HG02840 (cell line): ENCODE results near the gene C14orf132.

Source experiments
- ATAC-seq: cut with Tn5 transposase; IDR thresholded peaks from one replicate; pipeline ENCODE4 v1.9.1; 2021; ENCODE audit warnings: mild to moderate bottlenecking, moderate library complexity, moderate number of reproducible peaks; ENCODE audit not compliant: unreplicated experiment, low FRiP score

C14orf132 gene

DNA sequence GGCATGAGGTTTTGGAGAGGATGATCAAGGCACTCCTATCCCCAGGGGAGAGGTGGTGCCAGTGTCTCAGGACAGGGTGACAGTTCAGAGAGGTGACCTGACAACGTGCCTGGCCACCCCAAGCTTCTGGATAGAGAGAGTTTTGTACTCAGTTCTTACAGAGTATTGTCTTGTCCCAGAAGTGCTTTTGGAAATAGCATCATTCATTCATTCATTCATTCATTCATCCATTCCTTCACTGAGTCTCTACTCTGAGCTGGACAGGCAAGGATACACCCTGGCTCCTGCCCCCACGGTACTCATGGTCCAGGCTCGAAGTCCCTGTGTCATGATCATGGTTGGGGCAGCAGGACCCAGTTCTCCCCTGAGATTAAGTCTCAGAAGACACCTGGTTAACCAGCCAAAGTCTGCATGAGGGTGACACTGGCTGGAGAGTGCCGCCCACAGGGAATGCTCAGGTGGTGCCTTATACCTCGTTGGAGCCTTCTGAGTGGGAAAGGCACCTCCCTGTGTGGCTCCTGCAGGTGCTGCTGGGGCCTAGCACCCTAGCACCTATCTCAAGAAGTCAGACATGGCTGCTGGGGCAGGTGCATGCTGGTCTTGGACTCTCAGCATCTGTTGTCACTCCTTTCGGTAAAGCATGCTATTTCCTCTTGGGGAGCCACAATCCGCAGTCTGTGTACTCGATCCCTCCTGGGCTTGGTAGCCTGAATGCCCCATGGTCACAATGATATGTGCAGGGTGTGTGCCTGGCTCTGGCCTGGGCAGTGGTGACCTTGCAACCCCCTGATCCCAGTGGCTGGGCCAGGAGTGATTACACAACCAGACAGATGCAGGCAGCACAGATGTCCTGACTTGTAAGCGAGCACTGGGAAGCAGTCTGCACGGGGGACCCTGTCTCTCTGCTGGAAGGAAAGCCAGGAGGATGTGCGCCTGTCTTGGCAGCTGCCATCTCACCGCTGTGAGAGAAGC, 57.8 kb downstream of the C14orf132 start:
- ATAC-seq, result no peak

DNA sequence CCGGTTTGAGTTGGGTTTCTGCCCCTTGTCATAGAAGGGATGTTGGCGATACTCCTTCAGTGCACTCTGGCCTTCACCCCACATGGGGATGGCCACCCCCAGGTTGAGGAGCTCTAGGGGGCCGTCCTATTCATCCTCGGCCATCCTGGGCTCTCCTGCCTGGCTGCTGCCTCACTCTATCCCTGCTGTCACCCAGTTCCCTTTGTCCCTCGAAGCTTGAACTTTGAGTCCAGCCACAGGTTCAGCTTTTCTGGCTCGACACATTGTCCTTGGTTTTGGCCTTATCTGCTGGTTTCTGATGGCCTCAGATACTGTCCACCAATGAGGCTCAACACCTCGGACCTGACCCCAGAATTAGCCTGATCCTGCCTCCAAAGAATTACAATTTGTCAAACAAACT, 58.6 kb downstream of the C14orf132 start:
- ATAC-seq, result no peak

DNA sequence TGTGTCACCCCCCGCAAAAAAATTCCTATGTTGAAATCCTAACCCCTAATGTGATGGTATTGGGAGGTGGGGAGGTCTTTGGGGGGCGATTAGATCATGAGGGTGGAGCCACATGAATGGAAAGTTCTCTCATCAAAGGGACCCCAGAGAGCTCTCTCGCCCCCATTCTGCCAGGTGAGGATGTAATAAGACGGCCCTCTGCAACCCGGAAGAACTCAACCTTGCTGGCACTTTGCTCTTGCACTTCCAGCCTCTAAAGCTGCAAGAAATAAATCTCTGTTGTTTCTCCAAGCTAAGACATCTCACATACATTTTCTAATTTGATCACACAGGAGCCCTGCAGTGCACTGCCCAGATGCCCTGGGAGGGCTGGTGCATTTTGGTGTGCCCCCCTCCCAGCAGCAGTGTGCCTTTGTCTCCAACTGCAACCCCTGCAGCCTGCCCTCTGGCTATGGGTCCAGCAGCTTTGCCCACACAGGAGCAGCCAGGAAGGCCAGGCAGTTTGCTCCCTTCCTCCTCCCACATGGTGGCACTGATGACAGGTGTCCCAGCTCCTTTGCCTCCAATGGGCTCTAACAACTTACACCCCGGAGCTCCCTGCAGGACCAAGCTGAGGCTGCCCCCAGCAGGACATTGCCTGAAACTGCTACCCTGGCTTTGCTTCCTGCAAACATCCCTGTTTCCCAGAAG, 59.3 kb downstream of the C14orf132 start:
- ATAC-seq, result no peak

DNA sequence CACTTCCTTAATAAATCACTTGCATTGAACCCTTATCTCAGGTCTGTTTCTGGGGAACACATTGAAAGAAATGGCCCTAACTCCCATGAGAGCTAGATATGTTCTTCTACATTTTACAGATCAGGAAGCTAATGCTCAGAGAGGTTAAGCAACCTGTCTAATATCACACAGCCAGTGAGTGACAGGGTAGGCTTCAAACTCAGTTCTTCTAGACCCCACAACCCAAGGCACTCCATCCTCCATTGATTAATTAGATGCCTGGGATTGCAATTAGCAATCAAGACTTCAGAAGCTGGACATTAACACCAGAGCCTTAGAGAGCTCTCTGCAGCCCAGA, 59.8 kb downstream of the C14orf132 start:
- no peak for ATAC-seq

DNA sequence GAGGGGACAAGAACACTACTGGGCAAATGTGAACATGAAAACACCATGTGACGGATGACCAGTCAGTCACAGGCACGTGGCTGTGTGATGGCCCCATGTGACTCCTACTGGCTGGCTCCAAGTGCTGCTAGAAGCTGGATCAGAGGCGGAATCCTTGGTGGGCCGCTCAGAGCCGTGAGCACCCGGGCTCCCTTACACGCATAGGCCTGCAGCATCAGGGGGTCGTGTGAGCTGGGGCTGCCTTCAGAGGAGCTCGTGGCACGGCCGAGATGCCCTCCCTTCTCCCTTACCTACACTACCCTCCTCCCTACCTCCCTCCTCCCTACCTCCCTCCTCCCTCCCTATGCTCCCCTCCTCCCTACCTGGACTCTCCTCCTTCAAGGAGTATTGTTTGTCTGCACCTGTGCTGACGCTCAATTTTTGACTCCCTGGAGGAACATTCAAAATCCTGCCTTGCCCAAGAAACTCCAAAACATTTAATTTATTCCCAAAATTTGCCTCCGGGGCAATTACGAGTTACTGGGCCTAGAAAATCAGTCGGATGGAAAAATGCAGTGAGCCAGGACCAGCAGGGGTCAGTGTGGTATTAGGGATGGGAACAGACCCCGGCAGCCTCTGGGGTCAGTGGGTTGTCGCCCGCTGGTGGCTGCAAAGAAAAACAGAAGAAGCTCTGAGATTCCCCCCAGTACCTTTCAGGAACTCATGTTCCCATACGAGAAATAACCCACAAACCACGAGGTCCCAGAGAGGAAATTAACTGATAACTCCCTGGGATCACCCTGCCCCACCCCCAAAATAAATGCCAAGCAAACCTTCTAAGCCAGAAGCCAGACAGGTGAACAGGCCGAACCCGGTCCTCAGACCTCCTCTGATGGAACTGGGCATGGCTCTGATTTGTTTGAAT, 61.3 kb downstream of the C14orf132 start:
- ATAC-seq, result no peak

DNA sequence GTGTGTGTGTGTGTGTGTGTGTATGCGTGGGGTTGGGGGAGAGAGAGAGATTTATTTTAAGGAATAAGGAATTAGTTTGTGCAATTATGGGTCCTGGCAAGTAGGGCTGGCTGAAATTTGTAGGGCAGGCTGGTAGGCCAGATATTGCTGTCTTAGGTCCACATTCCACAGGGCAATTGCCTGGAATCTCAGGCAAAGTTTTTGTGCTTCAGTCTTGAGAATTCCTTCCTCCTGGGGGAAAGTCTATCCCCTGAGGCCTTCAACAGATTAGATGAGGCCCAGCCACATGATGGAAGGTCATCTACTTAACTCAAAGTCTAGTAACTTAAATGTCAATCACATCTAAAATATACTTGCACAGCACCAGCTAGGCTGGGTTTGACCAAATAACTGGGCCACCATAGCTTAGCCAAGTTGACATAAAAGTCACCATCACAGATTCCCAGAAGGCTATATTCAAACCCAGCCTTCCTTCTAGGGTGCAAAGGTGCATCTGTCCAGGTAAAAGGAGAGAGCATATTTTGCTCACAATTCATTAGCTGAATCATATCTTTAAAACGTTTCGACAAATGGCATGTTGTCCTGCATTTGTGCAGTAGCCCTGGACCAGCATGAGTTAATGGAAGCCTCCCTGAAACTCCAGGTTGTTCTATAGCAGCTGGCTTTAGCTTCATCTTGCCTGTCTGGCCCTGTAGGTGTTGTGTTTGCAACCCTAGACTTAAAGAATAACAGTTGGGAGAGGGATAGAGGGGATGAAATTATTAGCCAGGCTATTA, 63.1 kb downstream of the C14orf132 start:
- no peak for ATAC-seq

DNA sequence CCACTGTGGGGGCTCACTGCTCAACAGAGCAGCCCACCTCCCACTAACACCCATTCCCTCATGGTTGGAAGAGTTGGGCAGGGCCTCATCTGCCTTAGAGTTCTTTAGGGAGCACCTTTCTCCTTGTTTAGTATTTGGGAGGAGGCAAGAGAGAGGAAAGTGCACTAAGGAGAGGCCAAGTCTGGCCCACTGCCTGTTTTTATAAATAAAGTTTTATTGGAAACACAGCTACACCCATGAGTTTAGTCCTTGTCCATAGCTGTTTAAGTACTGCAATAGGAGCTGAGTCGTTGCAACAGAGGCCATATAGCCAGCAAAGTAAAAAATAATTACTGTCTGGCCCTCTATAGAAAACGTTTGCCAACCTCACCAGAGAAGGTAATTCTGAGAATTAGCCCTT, 63.9 kb downstream of the C14orf132 start:
- no peak for ATAC-seq

DNA sequence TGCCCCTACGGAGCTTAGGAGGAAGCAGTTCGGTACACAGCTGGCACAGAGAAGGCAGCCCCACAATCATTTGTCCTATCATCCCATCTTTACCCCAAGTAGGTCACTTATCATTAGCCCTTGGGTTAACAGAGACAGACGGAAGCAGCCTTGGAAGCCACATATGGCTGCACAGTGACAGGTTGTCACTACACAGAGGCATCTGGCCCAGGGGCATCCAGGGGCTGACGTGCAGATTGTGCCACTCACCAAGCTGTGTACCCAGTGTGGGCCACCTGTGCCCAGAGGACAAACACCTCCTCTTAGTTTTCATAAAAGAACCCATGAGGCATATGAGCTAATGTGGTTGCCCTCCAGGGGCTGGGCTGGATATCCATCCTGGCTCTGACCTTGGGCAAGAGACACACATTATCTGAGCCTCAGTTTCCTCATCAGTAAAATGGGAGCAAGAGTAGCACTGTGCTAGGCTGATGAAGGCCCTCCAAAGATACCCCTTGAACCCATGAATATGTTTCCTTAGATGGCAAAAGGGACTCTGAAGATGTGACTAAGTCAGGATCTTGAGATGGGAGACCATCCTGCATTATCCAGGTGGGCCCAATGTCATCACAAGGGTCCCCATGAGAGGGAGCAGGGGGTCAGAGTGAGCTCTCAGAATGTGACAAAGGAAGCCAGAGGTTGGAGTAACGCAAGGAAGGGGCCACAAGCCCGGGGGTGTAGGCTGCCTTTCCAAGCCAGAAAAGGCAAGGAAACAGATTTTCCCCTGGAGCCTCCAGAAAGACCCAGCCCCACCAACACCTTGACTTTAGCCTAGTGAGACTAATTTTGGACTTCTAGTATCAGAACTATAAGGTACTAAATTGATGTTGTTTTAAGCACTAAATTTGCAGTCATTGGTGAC, 64.6 kb downstream of the C14orf132 start:
- no peak for ATAC-seq

DNA sequence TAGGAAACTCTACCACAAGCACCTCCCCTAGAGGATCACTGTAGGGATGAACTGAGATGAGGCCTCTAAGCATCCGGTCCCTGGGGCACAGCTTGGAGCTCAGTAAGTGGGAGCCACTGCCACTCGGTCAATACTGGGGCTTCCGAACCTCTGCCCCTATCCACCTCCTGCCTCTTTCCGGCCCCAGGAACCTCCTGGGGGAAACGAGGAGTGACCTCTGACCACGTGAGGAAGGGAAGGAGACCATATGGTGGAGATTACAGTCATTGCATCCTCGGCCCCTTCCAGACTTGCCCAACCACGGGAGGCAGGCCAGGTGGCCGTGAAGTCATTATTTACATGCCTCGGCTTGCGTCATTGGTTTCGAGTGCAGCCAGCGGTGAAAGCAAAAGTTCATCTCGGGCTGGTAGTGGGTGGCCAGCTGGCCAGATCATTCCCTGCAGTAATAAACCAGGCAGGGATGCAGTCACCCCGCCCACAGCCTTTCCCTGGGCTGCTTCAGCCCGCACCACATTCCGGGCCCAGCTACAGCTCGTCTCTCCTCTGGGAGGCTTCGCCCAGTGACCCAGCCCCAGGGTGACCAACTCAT, 65.4 kb downstream of the C14orf132 start:
- ATAC-seq, result no peak

DNA sequence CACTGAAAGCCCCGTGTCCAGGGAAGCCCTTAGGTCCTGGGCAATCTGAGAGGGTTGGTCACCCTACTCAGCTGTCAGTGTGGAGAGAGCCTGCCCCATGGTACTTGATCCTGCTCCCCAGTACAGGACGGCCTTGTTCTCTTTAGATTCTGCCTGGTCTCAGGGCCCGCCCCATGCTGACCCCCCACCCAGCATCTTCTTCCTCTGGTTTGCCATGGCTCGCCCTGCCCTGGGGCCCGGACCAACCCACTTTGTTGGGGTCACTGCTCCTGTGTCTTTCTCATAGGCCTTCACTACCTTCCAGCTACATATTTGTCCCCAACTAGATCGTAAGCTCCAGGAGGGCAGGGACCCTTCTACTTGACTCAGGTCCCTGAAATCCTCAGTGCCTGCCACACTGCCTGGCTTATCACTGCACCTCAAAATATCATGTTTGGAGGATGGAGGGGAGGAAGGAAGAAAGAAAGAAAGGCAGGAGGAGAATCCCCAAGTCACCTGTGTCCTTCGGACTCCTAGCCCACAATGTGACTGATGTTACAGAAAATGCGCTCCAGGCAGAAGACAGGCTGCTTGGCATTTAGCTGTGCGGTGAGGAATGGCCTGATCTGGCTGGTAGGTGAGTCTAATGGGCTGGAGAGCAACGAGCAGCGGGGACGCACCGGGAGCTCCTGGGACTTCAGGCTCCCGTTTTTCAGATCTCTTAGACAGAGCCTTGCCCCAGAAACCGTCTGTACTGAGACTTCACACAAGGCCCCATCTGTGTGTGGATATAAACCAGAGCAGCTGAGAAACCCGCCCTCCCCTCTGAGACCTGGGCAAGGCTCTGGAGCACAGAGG, 66.1 kb downstream of the C14orf132 start:
- ATAC-seq, result no peak

DNA sequence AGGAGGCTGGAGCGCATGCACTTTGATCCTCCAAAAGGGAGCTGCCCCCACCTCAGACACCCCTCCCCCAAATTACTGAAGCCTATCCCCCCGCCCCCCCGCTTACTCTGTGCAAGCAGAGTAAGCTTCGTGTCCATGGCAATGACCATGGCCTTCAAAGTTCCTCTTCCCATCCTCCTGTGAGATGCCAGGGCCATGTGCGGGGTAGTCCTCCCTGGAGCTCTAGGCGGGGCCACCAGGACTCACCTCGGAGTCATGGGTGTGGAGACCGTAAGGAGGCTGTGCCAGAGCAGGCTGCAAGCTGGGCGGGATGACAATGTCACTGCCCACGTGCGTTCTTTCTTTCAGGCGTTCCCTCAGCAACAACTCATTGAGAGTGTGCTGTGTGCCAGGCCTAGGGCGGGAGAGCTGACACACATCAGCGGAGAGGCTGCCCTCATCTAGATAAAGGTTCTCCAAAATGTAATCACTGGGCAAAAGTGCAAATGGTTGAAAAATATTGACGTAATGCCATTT, 66.8 kb downstream of the C14orf132 start:
- no peak for ATAC-seq

DNA sequence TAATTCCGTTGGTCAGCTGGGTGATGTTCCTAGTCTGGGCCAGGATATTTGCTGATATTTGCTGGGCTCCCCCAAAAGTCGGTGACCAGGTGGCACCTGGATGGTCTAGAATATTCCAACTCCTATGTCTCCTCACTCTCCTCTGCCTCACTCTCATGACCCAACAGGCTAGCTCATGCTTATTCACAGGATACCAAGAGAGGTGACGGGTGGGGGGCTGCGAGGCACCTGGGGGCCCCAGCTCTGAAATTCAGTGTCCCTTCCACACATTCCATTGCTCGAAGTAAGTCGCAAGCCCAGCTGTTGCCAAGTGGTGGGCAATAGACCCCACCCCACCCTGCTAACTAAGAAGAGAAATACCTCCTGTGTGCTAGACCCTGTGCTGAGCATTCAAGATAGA, 67.7 kb downstream of the C14orf132 start:
- no peak for ATAC-seq

DNA sequence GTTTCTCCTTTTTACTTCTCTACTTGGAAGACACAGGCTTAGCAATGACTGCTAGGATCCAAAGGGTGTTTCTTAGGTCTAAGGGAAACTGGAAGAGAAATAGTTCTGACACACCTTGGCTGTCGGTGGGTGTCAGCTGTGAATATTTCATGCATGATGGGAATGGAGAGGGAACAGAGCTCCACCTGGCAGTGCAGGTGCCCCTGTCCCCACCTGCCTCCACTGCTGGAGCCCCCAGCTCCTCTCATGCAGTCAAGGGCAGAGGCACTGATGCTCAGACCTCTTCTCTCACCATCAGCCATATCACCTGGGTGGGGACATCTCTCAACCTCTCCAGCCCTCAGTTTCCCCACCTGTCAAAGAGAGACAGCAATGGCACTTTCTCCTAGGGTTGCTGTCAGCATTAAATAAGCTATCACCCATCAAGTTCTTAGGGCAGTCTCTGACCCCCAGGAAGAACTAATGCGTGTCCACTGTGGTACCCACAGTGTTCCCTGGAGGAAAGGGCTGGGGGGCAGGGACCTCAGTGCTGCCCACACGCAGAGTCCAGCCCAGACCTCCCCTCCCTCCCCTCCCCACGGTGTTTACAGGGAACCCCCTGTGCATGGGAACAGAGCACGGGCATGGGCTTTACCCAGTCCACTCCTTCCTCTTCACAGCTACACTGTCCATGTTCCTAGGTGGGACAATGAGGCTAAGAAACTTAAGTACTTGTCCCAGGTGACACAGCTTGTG, 69.1 kb downstream of the C14orf132 start:
- ATAC-seq, result no peak

DNA sequence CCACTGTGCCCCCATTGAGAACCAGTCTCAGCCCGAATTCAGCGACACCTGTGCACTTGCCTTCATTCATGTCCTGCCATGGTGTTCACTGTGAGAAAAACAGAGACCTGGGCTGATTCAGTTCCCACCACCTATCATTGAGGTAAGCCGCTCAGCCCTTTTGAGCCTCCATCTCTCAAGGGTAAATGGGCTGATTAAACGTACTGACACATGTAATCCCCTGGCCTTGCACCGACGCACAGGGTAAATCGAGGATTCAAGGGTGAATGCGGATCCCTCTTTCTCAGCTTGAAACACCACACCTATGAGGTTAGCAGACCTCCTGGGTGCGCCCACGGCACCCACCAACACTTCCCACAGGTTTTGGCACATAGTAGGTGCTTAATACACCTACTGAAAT, 69.7 kb downstream of the C14orf132 start:
- no peak for ATAC-seq

DNA sequence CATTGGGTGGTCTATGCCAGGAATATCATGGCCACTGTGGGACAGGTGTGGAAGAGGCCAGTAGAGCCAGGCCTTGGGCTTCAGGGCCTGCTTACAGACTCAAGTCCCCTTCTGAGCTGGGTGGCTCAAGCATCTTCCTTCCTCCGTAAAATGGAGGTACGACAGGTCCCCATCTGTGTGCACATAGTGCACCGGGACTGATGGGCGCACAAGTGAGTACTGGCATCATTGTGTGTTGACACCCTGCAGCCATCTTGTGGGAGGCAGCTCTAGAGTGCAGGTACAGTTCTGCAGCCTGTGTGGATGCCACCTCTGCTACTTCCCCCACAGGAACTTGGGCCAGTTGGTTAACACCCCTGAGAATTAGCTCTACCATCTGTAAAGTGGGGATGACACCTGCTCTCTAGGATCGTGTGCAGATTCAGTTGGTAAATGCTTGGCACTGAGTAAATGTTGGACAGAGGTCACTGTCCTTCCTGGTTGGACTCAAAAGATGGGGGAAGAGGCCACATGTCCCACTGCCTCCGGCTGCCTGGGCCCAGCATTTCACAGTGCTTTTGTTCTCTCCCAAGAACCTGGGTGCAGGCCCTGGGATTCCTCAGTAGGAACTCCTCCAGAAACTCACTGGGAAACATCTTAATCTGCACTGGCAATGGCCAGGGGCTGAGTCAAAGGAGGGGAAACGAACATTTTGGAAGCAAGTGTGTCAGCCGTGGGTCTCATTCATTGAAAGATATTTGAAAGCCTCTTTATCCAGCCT, 70.6 kb downstream of the C14orf132 start:
- no peak for ATAC-seq

DNA sequence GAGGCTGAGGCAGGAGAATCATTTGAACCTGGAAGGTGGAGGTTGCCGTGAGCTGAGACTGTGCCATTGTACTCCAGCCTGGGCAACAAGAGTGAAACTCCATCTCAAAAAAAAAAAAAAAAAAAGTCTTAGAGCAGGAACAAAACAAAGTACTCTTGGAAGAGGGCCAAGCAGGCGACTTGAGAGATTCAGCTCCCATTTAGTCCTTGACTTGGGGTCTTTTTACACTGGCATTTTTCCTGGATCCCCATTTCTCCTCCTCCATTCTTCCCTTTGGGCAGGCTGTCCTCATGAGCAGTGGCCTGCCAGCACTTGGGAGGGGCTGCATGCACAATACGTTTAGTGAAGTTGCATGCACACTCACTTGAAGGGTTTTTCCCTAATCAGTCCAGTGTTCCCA, 72.9 kb downstream of the C14orf132 start:
- ATAC-seq, result no peak
